Neuronal stem cell (in vitro differentiated cells): ENCODE results near the gene RBM18.
A peak's percentile ranks its signal among the peaks of the same experiment; 100 is the strongest.

Experiments used
- DNase-seq: peaks from one replicate; pipeline ENCODE4 v3.0.0-alpha.2; 2013; ENCODE audit warnings: low spot score
- H2AFZ ChIP-seq: one replicate; pipeline ENCODE4 v1.6.1; 2013; ENCODE audit warnings: mild to moderate bottlenecking, low read length, inconsistent platforms
- H2AK5ac ChIP-seq: 2 replicates; pipeline ENCODE4 v1.6.1; 2013; ENCODE audit warnings: low read depth, mild to moderate bottlenecking, inconsistent platforms, low read length, moderate library complexity, mixed read lengths
- H2BK120ac ChIP-seq: 2 replicates; pipeline ENCODE4 v1.6.1; 2013; ENCODE audit warnings: low read depth, mild to moderate bottlenecking, inconsistent platforms, low read length, moderate library complexity, mixed read lengths
- H2BK12ac ChIP-seq: one replicate; pipeline ENCODE4 v1.6.1; 2013; ENCODE audit warnings: low read length, inconsistent platforms
- H2BK15ac ChIP-seq: 2 replicates; pipeline ENCODE4 v1.6.1; 2013; ENCODE audit warnings: mild to moderate bottlenecking, low read length, inconsistent platforms, mixed read lengths
- H2BK5ac ChIP-seq: one replicate; pipeline ENCODE4 v1.6.1; 2013; ENCODE audit warnings: inconsistent platforms, mild to moderate bottlenecking, low read length, moderate library complexity
- H3K14ac ChIP-seq: one replicate; pipeline ENCODE4 v1.6.1; 2013; ENCODE audit warnings: low read length, inconsistent platforms
- H3K18ac ChIP-seq: 2 replicates; pipeline ENCODE4 v1.6.1; 2013; ENCODE audit warnings: low read length, inconsistent platforms
- H3K23ac ChIP-seq: 2 replicates; pipeline ENCODE4 v1.6.1; 2013; ENCODE audit warnings: low read depth, mild to moderate bottlenecking, mixed read lengths, low read length, inconsistent platforms; ENCODE audit not compliant: poor library complexity
- H3K27ac ChIP-seq: replicated peaks from 3 replicates; pipeline ENCODE4 v1.5.1; 2013; ENCODE audit warnings: low read length, inconsistent platforms
- H3K27me3 ChIP-seq, 3 experiments: 2 replicates each; pipeline ENCODE4 v1.6.1; 2013; ENCODE audit warnings: low read length in 3 of 3, mild to moderate bottlenecking in 2 of 3, inconsistent platforms in 1 of 3, low read depth in 1 of 3, mixed read lengths in 1 of 3, moderate library complexity in 1 of 3; ENCODE audit not compliant: control insufficient read depth in 3 of 3, insufficient read depth in 3 of 3
- H3K36me3 ChIP-seq, 2 donors: replicated peaks in 1 of 2; 2 replicates each; pipeline ENCODE4 v1.6.1; 2013; ENCODE audit warnings: low read length in 2 of 2; ENCODE audit not compliant: control insufficient read depth in 2 of 2, insufficient read depth in 2 of 2
- H3K4ac ChIP-seq: 2 replicates; pipeline ENCODE4 v1.6.1; 2013; ENCODE audit warnings: inconsistent platforms, mild to moderate bottlenecking, low read length, moderate library complexity
- H3K4me1 ChIP-seq, 2 donors: 1 replicate in 1 of 2; 2 replicates in 1 of 2; pipeline ENCODE4 v1.6.1; 2013; ENCODE audit warnings: low read length in 2 of 2, low read depth in 1 of 2; ENCODE audit not compliant: control insufficient read depth in 2 of 2, insufficient read depth in 1 of 2
- H3K4me2 ChIP-seq: one replicate; pipeline ENCODE4 v1.6.1; 2013; ENCODE audit warnings: mild to moderate bottlenecking, low read length, inconsistent platforms; ENCODE audit not compliant: insufficient read depth, poor library complexity, severe bottlenecking
- H3K4me3 ChIP-seq, 2 donors: 2 replicates each; pipeline ENCODE4 v1.5.1; 2013; ENCODE audit warnings: low read length in 2 of 2, mild to moderate bottlenecking in 2 of 2, inconsistent platforms in 1 of 2, moderate library complexity in 1 of 2
- H3K79me1 ChIP-seq: one replicate; pipeline ENCODE4 v1.6.1; 2013; ENCODE audit warnings: low read depth, mild to moderate bottlenecking, inconsistent platforms, low read length, moderate library complexity
- H3K9ac ChIP-seq: one replicate; pipeline ENCODE4 v1.6.1; 2013; ENCODE audit warnings: mild to moderate bottlenecking, low read depth, low read length, inconsistent platforms; ENCODE audit not compliant: poor library complexity
- H3K9me3 ChIP-seq, 2 donors: replicated peaks in 1 of 2; 2 replicates each; pipeline versions ENCODE3 to v1.6.1; 2013; ENCODE audit warnings: low read length in 2 of 2, mild to moderate bottlenecking in 2 of 2, inconsistent platforms in 1 of 2, low read depth in 1 of 2, mixed read lengths in 1 of 2, moderate library complexity in 1 of 2; ENCODE audit not compliant: control insufficient read depth in 2 of 2, insufficient read depth in 1 of 2
- H4K8ac ChIP-seq: one replicate; pipeline ENCODE4 v1.6.1; 2013; ENCODE audit warnings: low read depth, mild to moderate bottlenecking, inconsistent platforms, low read length, moderate library complexity
- H4K91ac ChIP-seq: one replicate; pipeline ENCODE4 v1.6.1; 2013; ENCODE audit warnings: low read length, low read depth, mild to moderate bottlenecking, inconsistent platforms; ENCODE audit not compliant: poor library complexity
- WGBS, 2 donors: extraction: QIAGEN DNeasy Blood & Tissue Kit; methylation state at CpG; one replicate each; pipeline ENCODE4 v1.1.7; 2013; ENCODE audit warnings: missing lambda C conversion rate in 2 of 2, mixed read lengths in 1 of 2; ENCODE audit not compliant: insufficient read length in 2 of 2, insufficient replicate concordance in 1 of 2; ENCODE audit errors: extremely low coverage in 2 of 2; 5-methylcytosine and 5-hydroxymethylcytosine counted together

RBM18 gene

DNA sequence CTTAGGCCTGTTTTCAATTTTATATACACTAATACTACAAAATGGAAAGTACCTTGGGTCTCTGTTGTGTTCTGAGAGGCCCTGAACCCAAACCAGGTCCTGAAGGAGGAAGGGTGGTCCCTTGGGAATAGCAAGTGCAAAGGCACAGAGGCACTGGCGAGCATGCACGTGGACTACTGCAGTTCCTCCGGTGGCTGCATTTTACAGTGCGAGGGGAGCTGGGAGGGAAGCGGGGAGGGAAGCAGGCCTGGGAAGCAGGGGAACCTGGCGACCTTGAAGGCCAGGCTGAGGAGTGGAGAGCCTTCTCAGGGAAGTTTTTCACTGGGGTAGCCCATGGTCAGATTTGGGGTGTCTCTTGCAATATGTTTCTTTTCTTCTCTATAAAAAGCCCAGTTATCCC, 71.0 kb downstream of the RBM18 start:
- no peak overlapping the region for H2BK12ac ChIP-seq
- no peak overlapping the region for H4K8ac ChIP-seq
- H3K9me3 ChIP-seq = no peaks in the 10 kb centered on the region
- no peak overlapping the region for H3K9ac ChIP-seq
- H4K91ac ChIP-seq = no peak overlapping the region
- H3K36me3 ChIP-seq = no peaks in the 10 kb centered on the region
- H2BK5ac ChIP-seq = no peak overlapping the region
- no CpG with 5 or more reads among the region's 6 CpGs for WGBS, 2 donors
- H3K4me1 ChIP-seq = peaks cover 2 to 4% of the 10 kb centered on the region in 2 donors
- H3K14ac ChIP-seq = no peak overlapping the region
- H2BK120ac ChIP-seq = no peak overlapping the region
- DNase-seq = no peak
- no peak overlapping the region for H3K4me2 ChIP-seq
- no peak overlapping the region for H3K23ac ChIP-seq
- no peak overlapping the region for H2AK5ac ChIP-seq
- no peak overlapping the region for H3K4me3 ChIP-seq
- no peak overlapping the region for H3K18ac ChIP-seq
- H2AFZ ChIP-seq = no peak overlapping the region
- H3K79me1 ChIP-seq = no peaks in the 10 kb centered on the region
- no peak overlapping the region for H3K27ac ChIP-seq
- peaks cover 0 to 67% (median 0%) of the 10 kb centered on the region in 3 experiments for H3K27me3 ChIP-seq
- no peak overlapping the region for H3K4ac ChIP-seq
- H2BK15ac ChIP-seq = no peak overlapping the region

DNA sequence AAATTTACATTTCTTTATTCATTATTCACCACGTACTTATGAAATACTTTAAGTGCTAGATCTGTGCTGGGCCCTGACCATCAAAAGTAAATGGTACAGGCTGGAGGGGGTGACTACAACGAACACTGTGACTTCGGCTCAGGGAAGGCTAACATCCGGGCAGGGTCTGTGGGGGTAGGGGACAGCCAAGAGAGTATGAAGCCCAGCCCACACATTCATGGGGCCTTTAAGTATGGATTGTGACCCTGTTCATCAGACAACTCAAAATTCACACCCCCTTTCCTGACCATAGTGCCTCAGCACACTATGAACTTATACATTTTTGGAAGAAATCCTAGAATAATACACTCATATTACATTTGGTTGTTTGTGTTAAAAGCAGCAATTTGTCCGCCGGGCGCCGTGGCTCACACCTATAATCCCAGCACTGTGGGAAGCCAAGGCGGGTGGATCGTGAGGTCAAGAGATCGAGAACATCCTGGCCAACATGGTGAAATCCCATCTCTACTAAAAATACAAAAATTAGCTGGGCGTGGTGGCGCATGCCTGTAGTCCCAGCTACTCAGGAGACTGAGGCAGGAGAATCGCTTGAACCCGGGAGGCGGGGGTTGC, 71.6 kb downstream of the RBM18 start:
- H3K23ac ChIP-seq = no peak overlapping the region
- no peak overlapping the region for H3K18ac ChIP-seq
- no peak overlapping the region for H3K4ac ChIP-seq
- H2BK15ac ChIP-seq = no peak overlapping the region
- no peak overlapping the region for H2AK5ac ChIP-seq
- H3K4me2 ChIP-seq = no peak overlapping the region
- no peak overlapping the region for H4K91ac ChIP-seq
- no peak overlapping the region for H3K9ac ChIP-seq
- H2BK12ac ChIP-seq = no peak overlapping the region
- no peaks in the 10 kb centered on the region for H3K36me3 ChIP-seq
- H3K14ac ChIP-seq = no peak overlapping the region
- no peaks in the 10 kb centered on the region for H3K79me1 ChIP-seq
- no peak overlapping the region for H2BK120ac ChIP-seq
- no peak overlapping the region for H3K4me3 ChIP-seq
- H3K9me3 ChIP-seq = no peaks in the 10 kb centered on the region
- no peak overlapping the region for H2AFZ ChIP-seq
- no CpG with 5 or more reads among the region's 16 CpGs for WGBS, 2 donors
- peaks cover 0 to 65% (median 0%) of the 10 kb centered on the region in 3 experiments for H3K27me3 ChIP-seq
- no peak overlapping the region for H4K8ac ChIP-seq
- H2BK5ac ChIP-seq = no peak overlapping the region
- DNase-seq = no peak
- peaks cover 2 to 4% of the 10 kb centered on the region in 2 donors for H3K4me1 ChIP-seq
- no peak overlapping the region for H3K27ac ChIP-seq

DNA sequence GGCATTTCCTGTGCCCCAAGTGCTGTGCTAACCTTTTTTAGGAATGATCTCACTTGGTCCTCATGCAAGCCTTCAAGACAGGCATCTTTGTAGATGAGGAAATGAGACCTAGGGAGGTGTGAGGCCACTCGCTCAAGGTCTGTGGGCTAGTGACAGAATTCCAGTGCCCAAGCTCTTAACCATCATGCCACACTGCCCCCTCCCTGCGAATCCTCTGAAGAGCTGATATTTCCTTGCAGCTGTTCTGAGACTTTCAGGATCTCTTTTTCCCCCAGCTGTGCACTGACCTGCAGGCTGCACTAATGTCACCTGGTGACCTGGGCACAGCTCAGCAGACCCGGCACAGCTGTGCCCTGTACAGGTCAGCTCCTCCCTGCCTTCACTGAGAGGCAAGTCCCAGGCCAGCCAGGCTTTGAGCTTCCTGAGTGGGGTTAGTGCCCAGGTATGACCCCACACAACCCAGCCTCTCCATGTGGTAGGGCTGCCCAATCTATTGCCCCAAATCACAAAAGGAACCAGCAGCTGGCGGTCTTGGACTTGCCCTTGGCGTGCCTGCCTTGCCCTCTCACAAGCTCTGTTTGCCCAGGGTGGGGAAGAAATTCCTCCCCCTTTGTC, 72.3 kb downstream of the RBM18 start:
- Histone ChIP-seq H3K4me3 (no peak overlapping the region), H3K23ac (no peak overlapping the region), H2BK120ac (no peak overlapping the region), H3K27me3 (peaks cover 0 to 65% (median 0%) of the 10 kb centered on the region in 3 experiments), H4K8ac (no peak overlapping the region), H3K79me1 (no peaks in the 10 kb centered on the region), H3K14ac (no peak overlapping the region), H3K9ac (no peak overlapping the region), H2BK12ac (no peak overlapping the region), H2AK5ac (peak overlapping the region; percentile 17), H3K18ac (peak overlapping the region; percentile 5), H4K91ac (no peak overlapping the region), H3K36me3 (no peaks in the 10 kb centered on the region), H3K27ac (no peak overlapping the region), H3K9me3 (no peaks in the 10 kb centered on the region), H2AFZ (no peak overlapping the region), H3K4ac (no peak overlapping the region), H3K4me2 (no peak overlapping the region), H2BK5ac (no peak overlapping the region), H2BK15ac (no peak overlapping the region), H3K4me1 (peaks cover 0 to 2% of the 10 kb centered on the region in 2 donors)
- no peak for DNase-seq
- no CpG with 5 or more reads among the region's 5 CpGs for WGBS, 2 donors

DNA sequence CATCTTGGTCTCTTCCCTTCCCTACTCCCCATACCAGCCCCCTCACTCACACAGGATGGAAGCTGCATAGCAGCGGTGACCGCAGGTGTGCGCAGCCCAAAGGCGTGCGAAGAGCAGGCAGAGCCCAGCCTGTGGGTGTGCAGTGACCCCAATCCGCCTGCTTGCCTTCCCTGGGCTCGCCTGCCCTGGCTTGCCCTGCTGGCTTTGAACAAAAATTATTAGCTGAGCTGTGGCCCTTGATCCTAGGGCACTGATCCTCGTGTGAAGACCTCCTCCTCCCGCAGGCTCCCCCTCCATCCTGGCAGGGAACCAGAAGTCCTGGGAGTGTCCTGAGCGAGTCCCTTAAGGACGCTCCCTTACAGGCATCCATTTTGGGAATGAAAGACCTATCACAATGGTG, 73.1 kb downstream of the RBM18 start:
- H3K27ac ChIP-seq = no peak overlapping the region
- no peak overlapping the region for H2BK12ac ChIP-seq
- no peak for DNase-seq
- peak overlapping the region; percentile 66 for H3K9ac ChIP-seq
- H3K23ac ChIP-seq = no peak overlapping the region
- H4K91ac ChIP-seq = no peak overlapping the region
- H4K8ac ChIP-seq = no peak overlapping the region
- H2AK5ac ChIP-seq = no peak overlapping the region
- no CpG with 5 or more reads among the region's 11 CpGs for WGBS, 2 donors
- H3K4me1 ChIP-seq = peaks cover 0 to 2% of the 10 kb centered on the region in 2 donors
- no peaks in the 10 kb centered on the region for H3K79me1 ChIP-seq
- H2AFZ ChIP-seq = no peak overlapping the region
- no peak overlapping the region for H2BK5ac ChIP-seq
- no peaks in the 10 kb centered on the region for H3K36me3 ChIP-seq
- H3K14ac ChIP-seq = peak overlapping the region; percentile 14
- peaks cover 0 to 66% (median 0%) of the 10 kb centered on the region in 3 experiments for H3K27me3 ChIP-seq
- H2BK120ac ChIP-seq = no peak overlapping the region
- H3K4ac ChIP-seq = no peak overlapping the region
- no peak overlapping the region for H3K4me3 ChIP-seq
- H3K9me3 ChIP-seq = no peaks in the 10 kb centered on the region
- H3K18ac ChIP-seq = peak overlapping the region; percentile 35
- H2BK15ac ChIP-seq = no peak overlapping the region
- H3K4me2 ChIP-seq = no peak overlapping the region
